Activated effector memory CD4-positive, alpha-beta T cell treated with Interleukin-2 at 50 U/mL for 16 hours (primary cell): ENCODE measurements around the gene RAB36.
A peak's percentile ranks its signal among the peaks of the same experiment; 100 is the strongest.

ENCODE experiments used
- DNase-seq: peaks from one replicate; pipeline ENCODE4 v3.0.0-alpha.2; 2020

The RAB36 gene

GRCh38 chr22:23161029-23161428, 15.8 kb downstream of the RAB36 start:
- DNase-seq: no peak

- DNase-seq: no peak
These were observed 16.3 kb downstream of the RAB36 start for GRCh38 chr22:23161574-23161973.

- no peak for DNase-seq
These were observed 18.4 kb downstream of the RAB36 start for GRCh38 chr22:23163665-23164064.

- no peak for DNase-seq
These were observed 18.8 kb downstream of the RAB36 start for GRCh38 chr22:23164091-23164490.

GRCh38 chr22:23166042-23166831, 21.0 kb downstream of the RAB36 start:
- DNase-seq: no peak

- DNase-seq: no peak
These were observed 21.8 kb downstream of the RAB36 start for GRCh38 chr22:23166841-23167616.

GRCh38 chr22:23168391-23169042, 23.2 kb downstream of the RAB36 start:
- DNase-seq: no peak

GRCh38 chr22:23169043-23169406, 23.7 kb downstream of the RAB36 start:
- DNase-seq: no peak

- DNase-seq: no peak
These were observed 30.8 kb downstream of the RAB36 start for GRCh38 chr22:23175817-23176644.

- no peak for DNase-seq
These were observed 31.4 kb downstream of the RAB36 start for GRCh38 chr22:23176645-23177027.

GRCh38 chr22:23177197-23177596, 31.9 kb downstream of the RAB36 start:
- DNase-seq: no peak

GRCh38 chr22:23178512-23179254, 33.4 kb downstream of the RAB36 start:
- DNase-seq: peak; percentile 41

- DNase-seq: no peak
These were observed 34.4 kb downstream of the RAB36 start for GRCh38 chr22:23179381-23180299.

- peak; percentile 47 for DNase-seq
These were observed 35.1 kb downstream of the RAB36 start, which contains the start of gene BCR for GRCh38 chr22:23180301-23180892. BCR (plus strand) TSS chr22:23180509; CDS start chr22:23180961, 452 bp downstream.

- DNase-seq: no peak
These were observed 35.8 kb downstream of the RAB36 start for GRCh38 chr22:23180893-23181720.

- no peak for DNase-seq
These were observed 36.5 kb downstream of the RAB36 start for GRCh38 chr22:23181721-23182308.

- DNase-seq: no peak
These were observed 37.2 kb downstream of the RAB36 start for GRCh38 chr22:23182309-23183060.

- no peak for DNase-seq
These were observed 37.9 kb downstream of the RAB36 start for GRCh38 chr22:23183061-23183698.
